ENCODE measurements around the gene CDC42.

DNA sequence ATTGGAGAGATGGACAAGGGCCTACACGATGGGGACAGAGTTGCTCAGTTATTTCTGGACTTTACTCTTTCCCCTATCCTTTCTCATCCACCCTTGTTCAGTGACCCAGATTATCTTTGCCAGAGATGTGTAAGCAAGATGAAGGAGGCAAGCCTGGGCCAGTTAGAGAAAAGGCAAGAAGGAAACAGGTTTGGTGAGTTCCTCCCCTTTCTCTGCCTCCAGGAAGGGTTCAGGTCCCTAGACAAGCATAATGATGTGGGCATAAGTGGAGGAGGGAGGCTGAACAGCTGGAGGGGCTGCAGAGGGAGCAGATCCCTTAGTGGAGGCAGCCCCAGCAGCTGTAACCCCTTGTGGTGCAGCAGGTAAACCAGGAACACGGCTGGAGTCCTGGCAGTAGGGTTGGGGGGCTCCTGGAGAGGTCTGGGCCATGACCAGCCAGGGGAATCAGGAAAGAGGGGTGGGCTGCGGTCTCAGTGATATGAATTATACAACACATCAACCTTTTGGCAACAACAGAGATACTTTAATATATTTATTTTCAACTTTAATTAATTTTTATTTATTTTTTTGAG is 9.2 kb upstream of the CDC42 start:
- TF ChIP-seq POLR2A (IDR thresholded peaks at IDR 0.05; ENCODE audit: low read length), result no peak
- TF ChIP-seq GATA1 (IDR thresholded peaks at IDR 0.05; ENCODE audit: low read depth, low read length), result no peak

Measured in erythroblast (primary cell).